ENCODE measurements around the gene CALY. TPM values are rescaled to one million over a fixed set of nuclear protein-coding genes. Genes with fewer than 3 reads are reported as not detected.

The CALY gene
- polyA plus RNA-seq, 1 of the 3 experiments (the other 2 are of a cell fraction) = 3.3 TPM

GRCh38 chr10:133336118-133336576 is 549 bp downstream of the CALY start:
- Histone ChIP-seq H3K27me3 (ENCODE audit: insufficient read depth) (peaks cover 66% of the 10 kb centered on the region), H3K9me3 (no peaks in the 10 kb centered on the region), H4K20me1 (ENCODE audit: insufficient read depth) (no peaks in the 10 kb centered on the region), H3K4me3 (ENCODE audit: low read depth in 2 of 2, low read length in 1 of 2) (no peak overlapping the region; a peak in 1 of 4 replicates), H3K4me2 (peak overlapping the region; percentile 79; the same call in 1 of the 2 replicates), H3K36me3 (replicated peaks in 1 of 2; ENCODE audit: control insufficient read depth in 1 of 2, insufficient read depth in 2 of 2, low read length in 1 of 2) (no peaks in the 10 kb centered on the region), H3K79me2 (ENCODE audit: insufficient read depth) (no peaks in the 10 kb centered on the region), H2AFZ (ENCODE audit: low read depth) (no peak overlapping the region), H3F3A (replicated peaks; ENCODE audit: insufficient read depth) (no peaks in the 10 kb centered on the region), H3K9ac (no peak overlapping the region), H3K4me1 (ENCODE audit: control insufficient read depth in 1 of 2, insufficient read depth in 2 of 2, low read depth in 1 of 2, low read length in 1 of 2) (peaks cover 0 to 2% of the 10 kb centered on the region in 2 experiments; a peak in 2 of 4 replicates), H3K9me2 (no peaks in the 10 kb centered on the region), H3K27ac (ENCODE audit: low read depth in 2 of 2, low read length in 1 of 2) (no peak overlapping the region)
- ChIA-PET CTCF (interaction anchor here (1.2 to 1.4 kb wide), 2 partner anchors 12 to 21 kb away, joined by 3 to 4 read pairs; partner anchors contain the start of gene FUOM), POLR2A (interaction anchor here (0.6 to 1.5 kb wide), 2 partner anchors 11 to 13 kb away, joined by 3 to 6 read pairs; no protein-coding TSS in a partner anchor)
- TF ChIP-seq TCF12 (IDR thresholded peaks at IDR 0.05) (no peak), MAX (IDR thresholded peaks at IDR 0.05; ENCODE audit: low read depth) (no peak), GATA2 (CRISPR knock-in tag; IDR thresholded peaks at IDR 0.05) (no peak), NRF1 (IDR thresholded peaks at IDR 0.05; ENCODE audit: low read depth, low read length) (no peak), FOXJ3 (CRISPR knock-in tag; IDR thresholded peaks at IDR 0.05) (no peak), CTCF (IDR thresholded peaks at IDR 0.05) (no peak), ELF1 (IDR thresholded peaks at IDR 0.05) (no peak), TAF1 (IDR thresholded peaks at IDR 0.05; ENCODE audit: borderline replicate concordance, low read depth, low read length) (no peak), RFX5 (IDR thresholded peaks at IDR 0.05; ENCODE audit: low read length) (no peak), EP300 (IDR thresholded peaks at IDR 0.05; ENCODE audit: borderline replicate concordance in 1 of 2, low read depth in 1 of 2, low read length in 1 of 2) (no peak), MXI1 (IDR thresholded peaks at IDR 0.05; ENCODE audit: low read depth, low read length) (no peak)
- TF ChIP-seq, protein P1, sequence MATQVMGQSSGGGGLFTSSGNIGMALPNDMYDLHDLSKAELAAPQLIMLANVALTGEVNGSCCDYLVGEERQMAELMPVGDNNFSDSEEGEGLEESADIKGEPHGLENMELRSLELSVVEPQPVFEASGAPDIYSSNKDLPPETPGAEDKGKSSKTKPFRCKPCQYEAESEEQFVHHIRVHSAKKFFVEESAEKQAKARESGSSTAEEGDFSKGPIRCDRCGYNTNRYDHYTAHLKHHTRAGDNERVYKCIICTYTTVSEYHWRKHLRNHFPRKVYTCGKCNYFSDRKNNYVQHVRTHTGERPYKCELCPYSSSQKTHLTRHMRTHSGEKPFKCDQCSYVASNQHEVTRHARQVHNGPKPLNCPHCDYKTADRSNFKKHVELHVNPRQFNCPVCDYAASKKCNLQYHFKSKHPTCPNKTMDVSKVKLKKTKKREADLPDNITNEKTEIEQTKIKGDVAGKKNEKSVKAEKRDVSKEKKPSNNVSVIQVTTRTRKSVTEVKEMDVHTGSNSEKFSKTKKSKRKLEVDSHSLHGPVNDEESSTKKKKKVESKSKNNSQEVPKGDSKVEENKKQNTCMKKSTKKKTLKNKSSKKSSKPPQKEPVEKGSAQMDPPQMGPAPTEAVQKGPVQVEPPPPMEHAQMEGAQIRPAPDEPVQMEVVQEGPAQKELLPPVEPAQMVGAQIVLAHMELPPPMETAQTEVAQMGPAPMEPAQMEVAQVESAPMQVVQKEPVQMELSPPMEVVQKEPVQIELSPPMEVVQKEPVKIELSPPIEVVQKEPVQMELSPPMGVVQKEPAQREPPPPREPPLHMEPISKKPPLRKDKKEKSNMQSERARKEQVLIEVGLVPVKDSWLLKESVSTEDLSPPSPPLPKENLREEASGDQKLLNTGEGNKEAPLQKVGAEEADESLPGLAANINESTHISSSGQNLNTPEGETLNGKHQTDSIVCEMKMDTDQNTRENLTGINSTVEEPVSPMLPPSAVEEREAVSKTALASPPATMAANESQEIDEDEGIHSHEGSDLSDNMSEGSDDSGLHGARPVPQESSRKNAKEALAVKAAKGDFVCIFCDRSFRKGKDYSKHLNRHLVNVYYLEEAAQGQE (IDR thresholded peaks at IDR 0.05; ENCODE audit: low read depth, low read length) = no peak
- WGBS (ENCODE audit: low lambda C conversion rate) = 3% methylated on average over 13 of the region's 41 CpGs
- no peak for DNase-seq

Measured in SK-N-SH (cell line).